RWPE1 (cell line): Measurements from ENCODE around the gene MARCHF3.
A peak's percentile ranks its signal among the peaks of the same experiment; 100 is the strongest.

Experiments
- CTCF ChIA-PET: fragments of 350-600 bp; sonication (Branson Sonifier 250); formaldehyde crosslinking; extraction: SDS; loops from one replicate; lab custom pipeline; 2021; lab: Yijun Ruan, JAX
- POLR2A ChIA-PET: fragments of 400-600 bp; formaldehyde crosslinking; extraction: SDS; loops from one replicate; lab custom pipeline; 2020; ENCODE audit warnings: antibody characterized with exemption; ENCODE audit not compliant: low non-redundant PET; lab: Yijun Ruan, JAX
- DNase-seq: peaks from one replicate; pipeline ENCODE4 v3.0.0; 2012; ENCODE audit warnings: low spot score
- H3K27ac ChIP-seq: fragments of 450-650 bp; 2 replicates; pipeline ENCODE4 v1.5.1; 2017
- TF ChIP-seq, protein P1 (sequence below): fragments of 450-650 bp; conservative IDR thresholded peaks from 2 replicates; pipeline ENCODE4 v1.5.1; 2017; ENCODE audit warnings: low read depth, mild to moderate bottlenecking

The MARCHF3 gene

DNA sequence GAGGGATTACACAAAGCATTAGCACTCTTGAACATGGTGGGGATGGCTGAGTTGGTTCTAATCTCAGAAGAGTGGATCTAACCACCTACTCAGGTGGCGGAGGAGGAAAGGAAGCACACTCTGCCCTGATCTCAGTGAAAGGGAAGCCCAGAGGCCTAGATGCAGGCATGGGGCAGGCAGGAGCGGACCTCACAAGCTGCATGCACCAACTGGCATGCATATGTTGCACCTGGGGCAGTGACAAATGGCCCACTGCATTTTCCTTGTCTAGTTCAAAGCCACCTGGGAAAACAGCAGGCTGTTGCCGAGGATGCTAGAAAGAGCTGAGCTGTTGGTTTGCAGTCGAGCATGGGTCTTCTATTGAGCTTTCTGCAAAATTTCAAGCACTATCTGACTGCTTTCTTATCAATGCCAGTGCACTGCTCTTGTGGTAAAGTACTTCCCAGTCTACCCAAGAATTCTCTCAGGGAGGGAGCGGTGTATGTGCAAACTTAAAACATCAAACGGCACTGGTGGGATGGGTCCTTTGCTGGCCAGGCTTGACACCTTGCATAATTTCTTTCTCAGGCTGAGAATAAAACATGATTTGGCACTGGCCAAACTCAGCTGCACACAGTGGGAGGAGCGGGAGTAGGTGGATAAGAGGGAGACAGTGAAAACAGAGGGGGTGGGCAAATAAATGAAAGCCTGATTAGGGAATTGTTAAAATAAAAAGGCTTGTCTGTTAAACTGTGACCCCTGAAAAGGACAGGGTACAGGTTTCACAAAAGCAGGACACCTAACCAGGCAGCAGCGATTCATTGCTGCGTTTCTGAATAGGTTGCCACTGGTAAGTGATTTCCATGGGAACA lies 108.9 kb downstream of the MARCHF3 start:
- no peak for DNase-seq
- TF ChIP-seq, protein P1, sequence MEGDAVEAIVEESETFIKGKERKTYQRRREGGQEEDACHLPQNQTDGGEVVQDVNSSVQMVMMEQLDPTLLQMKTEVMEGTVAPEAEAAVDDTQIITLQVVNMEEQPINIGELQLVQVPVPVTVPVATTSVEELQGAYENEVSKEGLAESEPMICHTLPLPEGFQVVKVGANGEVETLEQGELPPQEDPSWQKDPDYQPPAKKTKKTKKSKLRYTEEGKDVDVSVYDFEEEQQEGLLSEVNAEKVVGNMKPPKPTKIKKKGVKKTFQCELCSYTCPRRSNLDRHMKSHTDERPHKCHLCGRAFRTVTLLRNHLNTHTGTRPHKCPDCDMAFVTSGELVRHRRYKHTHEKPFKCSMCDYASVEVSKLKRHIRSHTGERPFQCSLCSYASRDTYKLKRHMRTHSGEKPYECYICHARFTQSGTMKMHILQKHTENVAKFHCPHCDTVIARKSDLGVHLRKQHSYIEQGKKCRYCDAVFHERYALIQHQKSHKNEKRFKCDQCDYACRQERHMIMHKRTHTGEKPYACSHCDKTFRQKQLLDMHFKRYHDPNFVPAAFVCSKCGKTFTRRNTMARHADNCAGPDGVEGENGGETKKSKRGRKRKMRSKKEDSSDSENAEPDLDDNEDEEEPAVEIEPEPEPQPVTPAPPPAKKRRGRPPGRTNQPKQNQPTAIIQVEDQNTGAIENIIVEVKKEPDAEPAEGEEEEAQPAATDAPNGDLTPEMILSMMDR = no peak
- CTCF ChIA-PET = no interaction called here
- no peak overlapping the region for H3K27ac ChIP-seq
- POLR2A ChIA-PET = interaction anchor here (0.6 kb wide), 1 partner anchor 19 kb away, joined by 3 read pairs; no protein-coding TSS in a partner anchor

DNA sequence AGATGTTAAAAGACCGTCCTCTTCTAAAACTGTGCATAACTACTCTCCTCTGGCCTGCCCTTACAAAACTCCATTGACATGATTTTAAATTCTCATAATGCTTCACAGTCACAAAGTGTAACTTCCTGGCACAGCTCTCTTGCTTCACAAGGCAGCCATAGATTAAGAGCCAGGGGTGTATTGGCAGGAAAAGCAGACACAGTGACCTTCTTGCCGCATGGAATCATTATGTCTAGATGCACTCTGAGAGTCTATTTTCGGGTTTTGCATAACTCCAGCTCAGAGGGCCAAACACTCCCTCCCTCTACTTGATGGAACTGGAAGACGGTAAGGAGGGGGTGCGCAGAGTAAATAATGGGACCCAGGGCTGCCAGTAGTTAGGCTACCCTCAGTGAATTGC lies 110.1 kb downstream of the MARCHF3 start:
- POLR2A ChIA-PET = no interaction called here
- H3K27ac ChIP-seq = no peak overlapping the region
- TF ChIP-seq, protein P1 = no peak
- no peak for DNase-seq
- CTCF ChIA-PET = no interaction called here

DNA sequence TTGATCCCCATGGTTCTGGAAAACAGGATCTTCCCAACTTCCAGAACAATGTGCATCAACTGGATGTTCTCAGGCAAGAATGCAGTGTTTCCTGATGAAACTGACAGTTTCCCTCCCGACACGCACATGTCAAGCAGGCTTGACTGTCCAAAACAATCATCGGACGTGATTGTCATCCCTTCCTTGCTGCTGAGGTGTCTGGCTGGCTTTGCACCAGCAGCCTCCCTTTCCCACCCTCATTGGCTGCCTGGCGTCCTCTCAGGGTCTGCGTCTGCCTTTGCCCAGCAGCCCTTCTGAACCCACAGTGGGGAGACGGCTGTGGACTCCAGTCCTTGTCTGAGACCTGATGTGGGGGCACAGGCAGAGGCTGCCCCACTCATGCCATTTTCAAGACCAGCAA lies 110.8 kb downstream of the MARCHF3 start:
- DNase-seq = no peak
- TF ChIP-seq, protein P1 = no peak
- no peak overlapping the region for H3K27ac ChIP-seq
- ChIA-PET POLR2A (no interaction called here), CTCF (no interaction called here)

DNA sequence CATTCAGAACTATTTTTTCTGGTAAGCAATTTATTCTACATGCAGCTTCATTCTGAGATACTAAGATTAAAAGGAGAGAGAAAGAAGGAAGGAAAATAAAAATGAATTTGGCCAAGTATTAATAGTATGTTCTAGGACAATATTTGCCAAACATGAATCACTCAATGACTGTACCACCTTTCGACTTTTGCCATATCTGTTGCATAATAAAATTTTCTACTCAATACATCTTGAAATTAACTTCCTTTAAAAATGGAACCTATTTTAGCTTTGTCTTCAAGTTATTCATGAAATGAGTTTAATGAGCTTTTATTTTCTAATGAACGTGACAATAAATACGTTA lies 111.8 kb downstream of the MARCHF3 start:
- H3K27ac ChIP-seq = no peak overlapping the region
- TF ChIP-seq, protein P1 = no peak
- DNase-seq = peak; percentile 20
- ChIA-PET CTCF (no interaction called here), POLR2A (no interaction called here)

DNA sequence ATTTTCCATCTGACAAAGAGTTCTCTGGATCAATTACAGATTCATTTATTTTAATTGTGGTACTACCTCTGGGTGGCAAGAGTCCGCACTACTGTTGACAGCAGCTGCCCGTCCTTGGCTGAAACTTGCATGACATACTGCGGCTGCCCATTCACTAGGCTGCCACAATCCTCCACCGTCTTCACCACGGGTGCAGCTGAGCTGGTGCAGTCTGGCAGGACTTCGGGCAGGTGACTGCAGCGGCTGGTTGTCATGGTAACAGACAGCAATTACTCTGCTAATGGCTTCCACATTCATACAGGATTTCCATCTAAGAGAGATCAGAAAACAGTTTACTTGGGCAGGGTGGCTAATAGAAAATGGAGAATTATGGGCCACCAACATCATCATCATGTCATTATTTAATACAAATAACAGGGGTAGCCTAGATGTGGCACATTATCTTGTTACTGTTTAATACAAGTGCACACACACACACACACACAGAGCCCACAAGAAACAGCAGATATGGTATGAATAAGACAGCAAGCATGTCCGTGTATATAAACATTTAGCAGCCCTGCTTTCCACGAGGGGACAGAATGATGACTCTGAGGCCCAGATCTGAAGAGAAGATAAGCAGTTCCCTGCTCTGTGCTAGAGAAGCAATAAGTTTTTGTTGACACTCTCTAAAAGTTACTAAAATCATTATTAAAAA lies 112.3 kb downstream of the MARCHF3 start:
- POLR2A ChIA-PET = no interaction called here
- TF ChIP-seq, protein P1 = no peak
- CTCF ChIA-PET = no interaction called here
- DNase-seq = no peak
- H3K27ac ChIP-seq = no peak overlapping the region

DNA sequence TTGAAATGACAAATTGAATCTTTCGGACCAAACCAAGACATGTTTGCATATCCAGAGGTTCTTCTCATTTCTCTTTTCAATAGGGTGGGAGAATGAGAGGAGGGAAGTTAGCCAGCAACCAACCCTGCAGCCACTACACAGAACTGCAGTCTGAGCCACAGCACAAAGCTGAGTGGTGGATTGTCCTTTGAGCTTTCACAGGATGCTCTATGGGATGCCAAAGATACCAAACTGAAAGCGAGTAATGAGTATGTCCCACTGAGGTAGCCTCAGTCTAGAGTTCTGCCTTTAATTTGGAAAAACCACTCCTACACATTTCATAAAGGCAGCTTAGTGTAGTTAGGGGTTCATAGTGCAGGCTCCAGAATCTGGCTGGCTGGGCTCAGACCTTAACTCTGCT lies 114.9 kb downstream of the MARCHF3 start:
- POLR2A ChIA-PET = no interaction called here
- CTCF ChIA-PET = no interaction called here
- TF ChIP-seq, protein P1 = no peak
- no peak for DNase-seq
- H3K27ac ChIP-seq = no peak overlapping the region
